ENCODE results near the gene SIRT7. TPM values are rescaled to one million over a fixed set of nuclear protein-coding genes. Genes with fewer than 3 reads are reported as not detected.

SIRT7 gene
- total RNA-seq, 1 experiment from 2014 or later: 24.2 TPM

DNA sequence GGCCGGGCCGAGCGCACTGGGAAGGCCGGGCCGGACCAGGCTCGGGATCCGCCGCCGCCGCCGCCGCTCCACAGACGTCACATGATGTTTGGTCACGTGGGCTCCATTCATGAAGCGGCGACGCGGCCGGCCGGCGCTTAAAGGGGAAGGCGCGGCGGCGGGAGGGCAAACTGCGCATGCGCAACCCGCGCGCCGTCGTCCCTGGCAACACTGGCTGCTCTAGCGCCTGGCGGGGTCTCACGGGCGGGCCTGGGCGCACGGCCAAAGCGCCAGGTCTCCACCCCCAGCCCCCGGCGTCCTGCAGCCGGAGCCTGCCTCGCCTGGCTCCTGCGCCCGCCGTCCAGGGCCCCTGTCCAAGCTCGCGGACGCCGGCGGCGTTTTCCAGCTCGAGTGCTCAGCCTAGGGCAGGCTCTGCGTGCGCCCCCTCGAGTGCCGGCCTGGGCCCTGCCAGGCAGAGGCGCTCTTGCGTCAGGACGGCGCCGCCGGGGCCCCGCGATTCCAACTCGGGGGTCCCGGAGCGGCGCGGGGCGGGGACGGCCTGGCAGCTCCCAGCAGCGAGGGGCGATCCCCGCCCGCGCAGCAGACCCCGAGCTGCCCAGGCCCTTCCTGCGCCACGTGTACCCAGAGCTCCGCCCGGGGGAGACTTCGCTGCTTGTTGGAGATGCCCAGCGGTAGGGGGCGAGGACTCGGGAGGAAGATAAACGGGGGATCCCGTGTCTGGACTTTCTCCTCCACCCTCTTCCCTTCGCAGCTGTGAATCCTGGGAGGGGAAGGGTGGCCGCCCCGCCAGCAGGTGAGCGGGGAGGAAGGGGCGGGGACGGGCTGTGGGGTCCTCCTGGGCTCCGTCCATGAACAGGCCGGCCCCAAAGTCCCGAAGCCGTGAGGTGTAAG, 9.9 kb upstream of the SIRT7 start, which contains the start of gene MAFG (continued):
- TF ChIP-seq EMX1 (CRISPR knock-in tag; IDR thresholded peaks at IDR 0.05) (no peak), CBFB (CRISPR knock-in tag; IDR thresholded peaks at IDR 0.05; ENCODE audit: low read depth) (no peak), NR1H2 (CRISPR knock-in tag; IDR thresholded peaks at IDR 0.05) (no peak), TCF7 (CRISPR knock-in tag; IDR thresholded peaks at IDR 0.05; ENCODE audit: low read depth) (no peak), PRRX2 (CRISPR knock-in tag; IDR thresholded peaks at IDR 0.05) (no peak), ZNF396 (CRISPR knock-in tag; IDR thresholded peaks at IDR 0.05; ENCODE audit: borderline replicate concordance) (no peak), ZNF317 (CRISPR knock-in tag; IDR thresholded peaks at IDR 0.05; ENCODE audit: borderline replicate concordance, low read depth) (peak; percentile 44; the same call in 1 of the 2 replicates), ZNF416 (CRISPR knock-in tag; IDR thresholded peaks at IDR 0.05) (0 out of 2 replicates have a peak, but pooled peaks have one; percentile 13), SOX15 (CRISPR knock-in tag; IDR thresholded peaks at IDR 0.05) (no peak), FOXK1 (CRISPR knock-in tag; IDR thresholded peaks at IDR 0.05) (peak; percentile 34), ZNF423 (CRISPR knock-in tag; IDR thresholded peaks at IDR 0.05) (no peak), OVOL2 (CRISPR knock-in tag; IDR thresholded peaks at IDR 0.05; ENCODE audit: borderline replicate concordance) (no peak), JAZF1 (CRISPR knock-in tag; IDR thresholded peaks at IDR 0.05) (no peak), NFE2L1 (CRISPR knock-in tag; IDR thresholded peaks at IDR 0.05) (no peak), CREM (CRISPR knock-in tag; IDR thresholded peaks at IDR 0.05) (peak; percentile 56; the same call in 1 of the 2 replicates), GABPB1 (CRISPR knock-in tag; IDR thresholded peaks at IDR 0.05) (peak; percentile 86), ZNF121 (CRISPR knock-in tag; IDR thresholded peaks at IDR 0.05) (peak; percentile 67; the same call in 1 of the 2 replicates), ETV6 (CRISPR knock-in tag; IDR thresholded peaks at IDR 0.05) (no peak; the same call in 1 of the 2 replicates), ZNF219 (CRISPR knock-in tag; IDR thresholded peaks at IDR 0.05; ENCODE audit: borderline replicate concordance) (no peak)
- TF ChIP-seq, protein P1, sequence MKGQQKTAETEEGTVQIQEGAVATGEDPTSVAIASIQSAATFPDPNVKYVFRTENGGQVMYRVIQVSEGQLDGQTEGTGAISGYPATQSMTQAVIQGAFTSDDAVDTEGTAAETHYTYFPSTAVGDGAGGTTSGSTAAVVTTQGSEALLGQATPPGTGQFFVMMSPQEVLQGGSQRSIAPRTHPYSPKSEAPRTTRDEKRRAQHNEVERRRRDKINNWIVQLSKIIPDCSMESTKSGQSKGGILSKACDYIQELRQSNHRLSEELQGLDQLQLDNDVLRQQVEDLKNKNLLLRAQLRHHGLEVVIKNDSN (CRISPR knock-in tag; IDR thresholded peaks at IDR 0.05): peak; percentile 97
- TF ChIP-seq, protein P2, sequence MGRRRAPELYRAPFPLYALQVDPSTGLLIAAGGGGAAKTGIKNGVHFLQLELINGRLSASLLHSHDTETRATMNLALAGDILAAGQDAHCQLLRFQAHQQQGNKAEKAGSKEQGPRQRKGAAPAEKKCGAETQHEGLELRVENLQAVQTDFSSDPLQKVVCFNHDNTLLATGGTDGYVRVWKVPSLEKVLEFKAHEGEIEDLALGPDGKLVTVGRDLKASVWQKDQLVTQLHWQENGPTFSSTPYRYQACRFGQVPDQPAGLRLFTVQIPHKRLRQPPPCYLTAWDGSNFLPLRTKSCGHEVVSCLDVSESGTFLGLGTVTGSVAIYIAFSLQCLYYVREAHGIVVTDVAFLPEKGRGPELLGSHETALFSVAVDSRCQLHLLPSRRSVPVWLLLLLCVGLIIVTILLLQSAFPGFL (CRISPR knock-in tag; IDR thresholded peaks at IDR 0.05; ENCODE audit: borderline replicate concordance): no peak
- TF ChIP-seq, protein P3, sequence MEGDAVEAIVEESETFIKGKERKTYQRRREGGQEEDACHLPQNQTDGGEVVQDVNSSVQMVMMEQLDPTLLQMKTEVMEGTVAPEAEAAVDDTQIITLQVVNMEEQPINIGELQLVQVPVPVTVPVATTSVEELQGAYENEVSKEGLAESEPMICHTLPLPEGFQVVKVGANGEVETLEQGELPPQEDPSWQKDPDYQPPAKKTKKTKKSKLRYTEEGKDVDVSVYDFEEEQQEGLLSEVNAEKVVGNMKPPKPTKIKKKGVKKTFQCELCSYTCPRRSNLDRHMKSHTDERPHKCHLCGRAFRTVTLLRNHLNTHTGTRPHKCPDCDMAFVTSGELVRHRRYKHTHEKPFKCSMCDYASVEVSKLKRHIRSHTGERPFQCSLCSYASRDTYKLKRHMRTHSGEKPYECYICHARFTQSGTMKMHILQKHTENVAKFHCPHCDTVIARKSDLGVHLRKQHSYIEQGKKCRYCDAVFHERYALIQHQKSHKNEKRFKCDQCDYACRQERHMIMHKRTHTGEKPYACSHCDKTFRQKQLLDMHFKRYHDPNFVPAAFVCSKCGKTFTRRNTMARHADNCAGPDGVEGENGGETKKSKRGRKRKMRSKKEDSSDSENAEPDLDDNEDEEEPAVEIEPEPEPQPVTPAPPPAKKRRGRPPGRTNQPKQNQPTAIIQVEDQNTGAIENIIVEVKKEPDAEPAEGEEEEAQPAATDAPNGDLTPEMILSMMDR (IDR thresholded peaks at IDR 0.05): no peak
- TF ChIP-seq, protein P4, sequence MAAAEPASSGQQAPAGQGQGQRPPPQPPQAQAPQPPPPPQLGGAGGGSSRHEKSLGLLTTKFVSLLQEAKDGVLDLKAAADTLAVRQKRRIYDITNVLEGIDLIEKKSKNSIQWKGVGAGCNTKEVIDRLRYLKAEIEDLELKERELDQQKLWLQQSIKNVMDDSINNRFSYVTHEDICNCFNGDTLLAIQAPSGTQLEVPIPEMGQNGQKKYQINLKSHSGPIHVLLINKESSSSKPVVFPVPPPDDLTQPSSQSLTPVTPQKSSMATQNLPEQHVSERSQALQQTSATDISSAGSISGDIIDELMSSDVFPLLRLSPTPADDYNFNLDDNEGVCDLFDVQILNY (CRISPR knock-in tag; IDR thresholded peaks at IDR 0.05): peak; percentile 60; the same call in 1 of the 2 replicates
- TF ChIP-seq, protein P5, sequence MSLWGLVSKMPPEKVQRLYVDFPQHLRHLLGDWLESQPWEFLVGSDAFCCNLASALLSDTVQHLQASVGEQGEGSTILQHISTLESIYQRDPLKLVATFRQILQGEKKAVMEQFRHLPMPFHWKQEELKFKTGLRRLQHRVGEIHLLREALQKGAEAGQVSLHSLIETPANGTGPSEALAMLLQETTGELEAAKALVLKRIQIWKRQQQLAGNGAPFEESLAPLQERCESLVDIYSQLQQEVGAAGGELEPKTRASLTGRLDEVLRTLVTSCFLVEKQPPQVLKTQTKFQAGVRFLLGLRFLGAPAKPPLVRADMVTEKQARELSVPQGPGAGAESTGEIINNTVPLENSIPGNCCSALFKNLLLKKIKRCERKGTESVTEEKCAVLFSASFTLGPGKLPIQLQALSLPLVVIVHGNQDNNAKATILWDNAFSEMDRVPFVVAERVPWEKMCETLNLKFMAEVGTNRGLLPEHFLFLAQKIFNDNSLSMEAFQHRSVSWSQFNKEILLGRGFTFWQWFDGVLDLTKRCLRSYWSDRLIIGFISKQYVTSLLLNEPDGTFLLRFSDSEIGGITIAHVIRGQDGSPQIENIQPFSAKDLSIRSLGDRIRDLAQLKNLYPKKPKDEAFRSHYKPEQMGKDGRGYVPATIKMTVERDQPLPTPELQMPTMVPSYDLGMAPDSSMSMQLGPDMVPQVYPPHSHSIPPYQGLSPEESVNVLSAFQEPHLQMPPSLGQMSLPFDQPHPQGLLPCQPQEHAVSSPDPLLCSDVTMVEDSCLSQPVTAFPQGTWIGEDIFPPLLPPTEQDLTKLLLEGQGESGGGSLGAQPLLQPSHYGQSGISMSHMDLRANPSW (CRISPR knock-in tag; conservative IDR thresholded peaks at IDR 0.05; ENCODE audit: low read depth): no peak; the same call in 1 of the 2 replicates
- TF ChIP-seq, protein P6, sequence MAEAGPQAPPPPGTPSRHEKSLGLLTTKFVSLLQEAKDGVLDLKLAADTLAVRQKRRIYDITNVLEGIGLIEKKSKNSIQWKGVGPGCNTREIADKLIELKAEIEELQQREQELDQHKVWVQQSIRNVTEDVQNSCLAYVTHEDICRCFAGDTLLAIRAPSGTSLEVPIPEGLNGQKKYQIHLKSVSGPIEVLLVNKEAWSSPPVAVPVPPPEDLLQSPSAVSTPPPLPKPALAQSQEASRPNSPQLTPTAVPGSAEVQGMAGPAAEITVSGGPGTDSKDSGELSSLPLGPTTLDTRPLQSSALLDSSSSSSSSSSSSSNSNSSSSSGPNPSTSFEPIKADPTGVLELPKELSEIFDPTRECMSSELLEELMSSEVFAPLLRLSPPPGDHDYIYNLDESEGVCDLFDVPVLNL (CRISPR knock-in tag; IDR thresholded peaks at IDR 0.05; ENCODE audit: borderline replicate concordance, low read depth): peak; percentile 70; the same call in 1 of the 2 replicates
- TF ChIP-seq, protein P7, sequence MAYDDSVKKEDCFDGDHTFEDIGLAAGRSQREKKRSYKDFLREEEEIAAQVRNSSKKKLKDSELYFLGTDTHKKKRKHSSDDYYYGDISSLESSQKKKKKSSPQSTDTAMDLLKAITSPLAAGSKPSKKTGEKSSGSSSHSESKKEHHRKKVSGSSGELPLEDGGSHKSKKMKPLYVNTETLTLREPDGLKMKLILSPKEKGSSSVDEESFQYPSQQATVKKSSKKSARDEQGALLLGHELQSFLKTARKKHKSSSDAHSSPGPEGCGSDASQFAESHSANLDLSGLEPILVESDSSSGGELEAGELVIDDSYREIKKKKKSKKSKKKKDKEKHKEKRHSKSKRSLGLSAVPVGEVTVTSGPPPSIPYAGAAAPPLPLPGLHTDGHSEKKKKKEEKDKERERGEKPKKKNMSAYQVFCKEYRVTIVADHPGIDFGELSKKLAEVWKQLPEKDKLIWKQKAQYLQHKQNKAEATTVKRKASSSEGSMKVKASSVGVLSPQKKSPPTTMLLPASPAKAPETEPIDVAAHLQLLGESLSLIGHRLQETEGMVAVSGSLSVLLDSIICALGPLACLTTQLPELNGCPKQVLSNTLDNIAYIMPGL (CRISPR knock-in tag; IDR thresholded peaks at IDR 0.05): peak; percentile 95; the same call in 1 of the 2 replicates
- TF ChIP-seq, protein P8, sequence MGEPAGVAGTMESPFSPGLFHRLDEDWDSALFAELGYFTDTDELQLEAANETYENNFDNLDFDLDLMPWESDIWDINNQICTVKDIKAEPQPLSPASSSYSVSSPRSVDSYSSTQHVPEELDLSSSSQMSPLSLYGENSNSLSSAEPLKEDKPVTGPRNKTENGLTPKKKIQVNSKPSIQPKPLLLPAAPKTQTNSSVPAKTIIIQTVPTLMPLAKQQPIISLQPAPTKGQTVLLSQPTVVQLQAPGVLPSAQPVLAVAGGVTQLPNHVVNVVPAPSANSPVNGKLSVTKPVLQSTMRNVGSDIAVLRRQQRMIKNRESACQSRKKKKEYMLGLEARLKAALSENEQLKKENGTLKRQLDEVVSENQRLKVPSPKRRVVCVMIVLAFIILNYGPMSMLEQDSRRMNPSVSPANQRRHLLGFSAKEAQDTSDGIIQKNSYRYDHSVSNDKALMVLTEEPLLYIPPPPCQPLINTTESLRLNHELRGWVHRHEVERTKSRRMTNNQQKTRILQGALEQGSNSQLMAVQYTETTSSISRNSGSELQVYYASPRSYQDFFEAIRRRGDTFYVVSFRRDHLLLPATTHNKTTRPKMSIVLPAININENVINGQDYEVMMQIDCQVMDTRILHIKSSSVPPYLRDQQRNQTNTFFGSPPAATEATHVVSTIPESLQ (CRISPR knock-in tag; IDR thresholded peaks at IDR 0.05): no peak
